Measurements from ENCODE around the gene GRM8. TPM values are rescaled to one million over a fixed set of nuclear protein-coding genes. Genes with fewer than 3 reads are reported as not detected.

Gene GRM8
- not detected for total RNA-seq

DNA sequence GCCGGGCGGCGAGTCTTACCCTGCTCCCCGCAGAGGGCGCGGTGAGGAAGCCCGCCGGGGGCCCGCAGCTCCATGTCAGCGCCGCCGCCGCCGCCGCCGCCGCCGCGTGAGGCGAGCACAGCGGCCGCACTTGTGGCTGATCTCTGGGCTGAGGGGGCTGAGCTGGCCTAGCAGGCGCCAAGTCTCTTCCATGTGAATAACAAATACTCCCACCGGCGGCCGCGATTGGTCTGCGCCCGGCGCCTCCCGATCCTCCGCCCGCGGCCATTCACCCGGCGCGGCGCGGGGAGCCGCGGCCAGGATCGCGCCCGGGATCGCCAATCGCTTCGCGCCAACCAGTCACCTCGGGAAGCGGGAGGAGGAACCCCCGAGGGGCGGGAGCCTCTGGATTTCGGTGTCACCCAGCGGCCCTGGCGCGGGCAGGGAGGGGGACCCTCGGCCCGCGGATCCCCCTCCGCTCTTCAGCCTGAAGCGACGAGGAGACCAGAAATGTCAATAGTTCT is at the start of gene GRM8:
GRM8 (minus strand) TSS at position 164 of the 503 bp plus-strand sequence.
- POLR2A ChIA-PET = no interaction called here
- peaks cover 72% of the 10 kb centered on the region for H3K27me3 Mint-ChIP-seq

DNA sequence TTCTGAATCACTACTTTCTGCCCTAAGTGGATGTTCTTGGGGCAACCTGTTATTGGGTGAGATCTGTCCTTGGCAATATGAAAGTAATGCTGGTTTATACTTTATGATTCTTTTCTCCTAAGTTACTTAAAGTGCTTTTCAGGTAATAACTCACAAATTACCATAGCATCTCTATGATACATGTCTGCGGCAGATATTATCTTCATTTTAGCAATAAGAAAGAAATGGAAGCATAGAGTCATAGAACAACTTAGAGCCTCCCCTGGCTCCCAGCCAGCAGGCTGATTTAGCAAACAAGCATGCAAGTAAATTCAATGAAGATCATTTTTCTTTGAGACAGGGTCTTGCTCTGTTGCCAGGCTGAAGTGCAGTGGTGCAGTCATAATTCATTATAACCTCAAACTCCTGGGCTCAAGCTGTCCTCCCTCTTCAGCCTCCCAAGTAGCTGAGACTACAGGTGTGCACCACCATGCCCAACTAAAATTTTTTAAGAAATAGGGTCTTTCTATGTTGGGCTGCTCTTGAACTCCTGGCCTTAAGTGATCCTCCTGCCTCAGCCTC is 38.1 kb upstream of the GRM8 start:
- ChIA-PET CTCF (no interaction called here), POLR2A (no interaction called here)
- Mint-ChIP-seq H3K36me3 (ENCODE audit: low read depth) (no peaks in the 10 kb centered on the region), H3K4me1 (no peaks in the 10 kb centered on the region), H3K9me3 (no peaks in the 10 kb centered on the region), H3K4me3 (no peak overlapping the region), H3K27me3 (peaks cover 5% of the 10 kb centered on the region), H3K27ac (no peak overlapping the region)
- DNase-seq = no peak

More for the DNA sequence above, at the start of gene GRM8:
- H3K9me3 Mint-ChIP-seq = no peaks in the 10 kb centered on the region
- DNase-seq = no peak
- no peak within 1 kb of the TSS for H3K27ac Mint-ChIP-seq
- H3K4me3 Mint-ChIP-seq = peak within 1 kb of the TSS; percentile 76
- no peaks in the 10 kb centered on the region for H3K36me3 Mint-ChIP-seq (ENCODE audit: low read depth)
- CTCF ChIA-PET = interaction anchor here (0.6 to 2.2 kb wide), 6 partner anchors 8 to 450 kb away, joined by 3 to 11 read pairs (median 5); no protein-coding TSS in a partner anchor
- H3K4me1 Mint-ChIP-seq = peaks cover 12% of the 10 kb centered on the region

DNA sequence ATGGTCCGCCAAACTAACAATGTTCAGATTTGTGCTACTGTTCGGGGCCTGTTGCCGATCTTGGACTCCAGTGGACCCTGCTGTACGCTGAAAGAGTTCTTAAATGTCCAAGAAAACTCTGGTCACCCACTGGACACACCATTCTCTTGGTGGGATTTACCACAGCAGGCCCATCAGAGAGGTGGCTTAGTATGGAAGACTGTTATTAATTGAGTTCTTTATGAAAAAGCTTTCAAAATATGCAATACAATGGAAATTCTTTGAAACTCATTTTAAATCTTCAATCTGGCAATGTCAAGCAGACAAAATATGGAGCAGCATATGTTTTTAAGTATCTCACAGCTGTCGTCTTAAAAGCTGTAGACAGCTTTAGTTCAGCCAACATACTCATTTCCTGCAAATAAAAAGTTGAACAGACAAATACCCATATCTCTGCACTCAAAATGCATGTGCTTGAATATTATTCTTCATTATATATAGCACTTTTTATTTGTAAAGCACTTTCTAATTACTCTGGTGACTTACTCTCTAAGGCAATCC is 37.4 kb upstream of the GRM8 start:
- no peaks in the 10 kb centered on the region for H3K4me1 Mint-ChIP-seq
- POLR2A ChIA-PET = no interaction called here
- H3K9me3 Mint-ChIP-seq = no peaks in the 10 kb centered on the region
- CTCF ChIA-PET = no interaction called here
- peaks cover 1% of the 10 kb centered on the region for H3K27me3 Mint-ChIP-seq
- no peak overlapping the region for H3K4me3 Mint-ChIP-seq
- no peaks in the 10 kb centered on the region for H3K36me3 Mint-ChIP-seq (ENCODE audit: low read depth)
- H3K27ac Mint-ChIP-seq = no peak overlapping the region
- DNase-seq = no peak

DNA sequence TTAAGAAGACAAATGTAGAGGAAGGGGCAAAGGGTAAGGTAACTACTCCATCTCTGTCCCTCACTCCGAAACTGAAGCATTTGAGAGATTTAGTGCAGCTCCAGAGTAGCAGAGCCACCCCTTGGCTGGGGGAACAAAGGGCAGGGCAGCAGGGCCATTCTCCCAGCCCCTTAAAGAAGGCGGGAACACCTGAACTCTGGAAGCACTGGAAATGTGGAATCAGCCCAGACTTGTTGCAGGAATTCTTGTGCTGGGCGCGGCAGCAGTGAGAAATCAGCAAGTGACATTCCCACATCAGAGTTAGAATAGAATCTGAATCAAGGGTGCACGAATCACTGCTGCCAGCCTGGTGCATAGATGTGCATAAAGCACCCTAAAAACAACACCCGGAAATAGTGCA is 34.4 kb upstream of the GRM8 start:
- DNase-seq = no peak
- Mint-ChIP-seq H3K4me3 (no peak overlapping the region), H3K36me3 (ENCODE audit: low read depth) (no peaks in the 10 kb centered on the region), H3K27ac (no peak overlapping the region), H3K27me3 (peaks cover 5% of the 10 kb centered on the region), H3K9me3 (no peaks in the 10 kb centered on the region), H3K4me1 (no peaks in the 10 kb centered on the region)
- ChIA-PET POLR2A (no interaction called here), CTCF (no interaction called here)

DNA sequence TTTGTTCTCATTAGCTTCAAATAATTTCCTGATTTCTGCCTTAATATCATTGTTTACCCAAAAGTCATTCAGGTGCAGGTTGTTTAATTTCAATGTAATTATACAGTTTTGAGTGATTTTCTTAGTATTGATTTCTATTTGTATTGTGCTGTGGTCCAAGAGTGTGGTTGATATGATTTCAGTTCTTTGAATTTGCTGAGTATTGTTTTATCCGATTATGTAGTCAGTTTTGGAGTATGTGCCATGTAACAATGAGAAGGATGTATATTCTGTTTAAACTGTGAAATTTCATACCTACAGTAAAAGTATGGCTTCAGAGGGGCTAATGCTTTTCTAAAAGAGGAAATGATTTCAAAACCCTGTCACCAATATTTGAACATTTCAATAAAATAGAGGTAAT is 17.4 kb upstream of the GRM8 start:
- no peaks in the 10 kb centered on the region for H3K36me3 Mint-ChIP-seq (ENCODE audit: low read depth)
- no peaks in the 10 kb centered on the region for H3K4me1 Mint-ChIP-seq
- no peak for DNase-seq
- peaks cover 28% of the 10 kb centered on the region for H3K27me3 Mint-ChIP-seq
- no peak overlapping the region for H3K27ac Mint-ChIP-seq
- ChIA-PET POLR2A (no interaction called here), CTCF (no interaction called here)
- no peak overlapping the region for H3K4me3 Mint-ChIP-seq
- H3K9me3 Mint-ChIP-seq = no peaks in the 10 kb centered on the region

DNA sequence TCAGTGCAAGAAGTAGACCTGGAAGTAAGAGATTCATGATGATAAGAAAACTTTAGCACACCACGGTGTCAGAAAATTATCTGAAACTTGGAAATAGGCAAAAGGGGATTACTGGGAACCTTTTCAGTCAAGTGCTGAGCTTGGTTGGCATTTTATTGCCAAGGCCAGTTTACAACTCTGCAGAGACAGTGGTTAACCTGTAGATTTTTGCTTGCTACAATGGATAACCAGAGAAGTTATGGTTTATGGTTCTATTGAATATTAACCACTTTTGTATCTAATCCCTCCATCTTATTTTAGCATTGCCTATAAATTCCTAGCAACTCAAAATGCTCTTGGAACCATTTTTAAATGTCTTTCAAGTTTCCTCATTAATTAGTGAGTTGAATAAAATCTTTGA is 13.3 kb upstream of the GRM8 start:
- POLR2A ChIA-PET = no interaction called here
- peaks cover 50% of the 10 kb centered on the region for H3K27me3 Mint-ChIP-seq
- CTCF ChIA-PET = no interaction called here
- no peak for DNase-seq
- no peak overlapping the region for H3K27ac Mint-ChIP-seq
- no peak overlapping the region for H3K4me3 Mint-ChIP-seq
- H3K36me3 Mint-ChIP-seq (ENCODE audit: low read depth) = no peaks in the 10 kb centered on the region
- H3K9me3 Mint-ChIP-seq = no peaks in the 10 kb centered on the region
- H3K4me1 Mint-ChIP-seq = no peaks in the 10 kb centered on the region

DNA sequence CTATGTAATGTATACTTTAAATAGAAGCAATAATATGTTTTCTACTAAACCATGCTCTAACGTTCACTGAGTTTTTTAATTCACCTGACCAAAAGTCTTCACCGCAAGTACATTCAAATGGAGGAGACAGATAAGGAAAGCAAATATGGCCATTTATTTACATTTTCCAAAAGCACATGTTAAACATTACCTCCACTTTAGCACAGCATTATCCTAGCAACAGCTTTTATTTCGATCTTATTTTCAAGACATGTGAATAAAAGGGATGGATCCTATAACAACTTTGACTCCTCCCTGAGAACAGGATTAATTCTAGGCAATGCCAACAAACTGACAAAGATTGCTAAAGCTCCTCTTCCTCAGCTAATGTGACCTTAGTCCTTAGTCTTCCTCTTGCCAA is 11.5 kb upstream of the GRM8 start:
- no peak for DNase-seq
- Mint-ChIP-seq H3K9me3 (peaks cover 2% of the 10 kb centered on the region), H3K4me3 (no peak overlapping the region), H3K27me3 (peaks cover 50% of the 10 kb centered on the region), H3K36me3 (ENCODE audit: low read depth) (no peaks in the 10 kb centered on the region), H3K4me1 (no peaks in the 10 kb centered on the region), H3K27ac (no peak overlapping the region)
- POLR2A ChIA-PET = no interaction called here
- CTCF ChIA-PET = no interaction called here

DNA sequence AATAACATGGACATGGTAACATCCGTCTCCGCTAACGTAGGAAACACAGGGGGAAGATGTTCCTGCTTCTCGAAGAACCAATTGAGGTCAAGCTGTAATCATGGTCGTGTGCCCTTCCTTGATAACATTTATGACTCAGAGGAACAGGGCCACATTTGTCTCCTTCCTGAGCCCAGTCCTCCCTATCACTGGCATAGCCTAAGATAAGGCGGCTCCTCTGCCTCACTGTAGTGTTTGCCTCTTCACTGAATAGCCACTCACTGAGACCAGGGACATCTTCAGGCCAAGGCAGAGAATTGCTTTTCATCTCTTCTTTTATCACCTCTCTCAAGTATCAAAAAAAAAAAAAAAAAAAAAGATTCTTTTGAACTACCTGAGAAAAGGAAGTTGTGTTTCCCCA is 5.4 kb upstream of the GRM8 start:
- Mint-ChIP-seq H3K36me3 (ENCODE audit: low read depth) (no peaks in the 10 kb centered on the region), H3K27ac (no peak overlapping the region), H3K27me3 (peaks cover 60% of the 10 kb centered on the region), H3K4me3 (no peak overlapping the region), H3K9me3 (peaks cover 2% of the 10 kb centered on the region), H3K4me1 (peaks cover 2% of the 10 kb centered on the region)
- CTCF ChIA-PET = no interaction called here
- POLR2A ChIA-PET = no interaction called here
- no peak for DNase-seq

DNA sequence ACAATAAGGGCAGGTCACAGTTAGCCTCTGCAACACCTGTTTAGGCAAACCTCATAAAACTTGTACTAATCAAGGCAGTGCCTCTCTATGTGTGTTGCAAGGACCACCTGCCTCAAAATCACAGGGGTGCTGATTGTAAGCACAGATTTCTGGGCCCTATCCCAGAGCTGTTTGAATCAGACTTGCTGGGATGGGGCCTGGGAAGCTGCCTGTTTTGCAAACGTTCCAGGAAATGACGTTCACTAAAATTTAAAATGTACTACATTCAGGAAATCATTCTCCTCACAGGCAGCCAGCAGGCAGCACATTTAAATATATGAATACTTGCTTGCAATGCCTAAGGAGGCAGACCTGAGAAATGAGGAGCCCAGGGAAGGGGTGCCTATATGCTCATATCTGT is 4.3 kb upstream of the GRM8 start:
- Mint-ChIP-seq H3K27me3 (peaks cover 57% of the 10 kb centered on the region), H3K27ac (no peak overlapping the region), H3K4me3 (no peak overlapping the region), H3K4me1 (peaks cover 8% of the 10 kb centered on the region), H3K36me3 (ENCODE audit: low read depth) (no peaks in the 10 kb centered on the region), H3K9me3 (peaks cover 2% of the 10 kb centered on the region)
- no peak for DNase-seq
- ChIA-PET POLR2A (no interaction called here), CTCF (interaction anchor here (1.2 kb wide), 1 partner anchor 454 kb away, joined by 3 read pairs; no protein-coding TSS in a partner anchor)

DNA sequence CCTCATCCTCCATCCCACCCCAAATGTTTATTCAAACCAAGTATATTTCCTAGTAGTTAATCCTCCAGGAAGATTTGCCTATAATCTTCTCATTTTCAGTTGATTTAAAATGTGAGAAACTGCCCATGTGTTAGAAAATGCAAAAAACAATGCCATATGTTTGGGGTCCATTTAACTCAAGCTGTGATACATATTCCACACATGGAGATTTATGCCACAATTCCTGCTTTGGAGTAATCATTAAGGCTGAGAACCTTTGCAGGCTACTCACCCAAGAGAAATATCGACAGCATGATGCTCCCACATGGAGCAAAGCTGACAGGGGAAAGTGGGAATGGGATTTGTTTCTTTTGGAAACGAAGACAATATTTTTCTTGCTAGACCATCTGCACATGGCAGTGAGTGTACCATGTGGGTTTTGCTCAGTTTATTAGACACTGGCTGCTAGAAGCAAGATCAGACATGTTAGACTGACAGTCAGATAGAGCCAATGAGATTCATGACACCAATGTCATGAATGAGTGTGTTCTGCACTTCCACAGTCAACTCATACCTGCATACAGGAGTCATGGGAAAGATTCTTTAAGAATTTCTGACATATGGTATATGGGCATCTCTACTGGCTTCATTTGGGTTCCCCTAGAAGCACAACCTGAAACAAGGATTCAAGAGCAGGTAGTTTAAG is 3.4 kb upstream of the GRM8 start:
- DNase-seq = no peak
- H3K9me3 Mint-ChIP-seq = peaks cover 2% of the 10 kb centered on the region
- no peak overlapping the region for H3K4me3 Mint-ChIP-seq
- H3K27ac Mint-ChIP-seq = no peak overlapping the region
- POLR2A ChIA-PET = no interaction called here
- H3K4me1 Mint-ChIP-seq = peaks cover 12% of the 10 kb centered on the region
- H3K27me3 Mint-ChIP-seq = peaks cover 58% of the 10 kb centered on the region
- CTCF ChIA-PET = no interaction called here
- H3K36me3 Mint-ChIP-seq (ENCODE audit: low read depth) = no peaks in the 10 kb centered on the region

DNA sequence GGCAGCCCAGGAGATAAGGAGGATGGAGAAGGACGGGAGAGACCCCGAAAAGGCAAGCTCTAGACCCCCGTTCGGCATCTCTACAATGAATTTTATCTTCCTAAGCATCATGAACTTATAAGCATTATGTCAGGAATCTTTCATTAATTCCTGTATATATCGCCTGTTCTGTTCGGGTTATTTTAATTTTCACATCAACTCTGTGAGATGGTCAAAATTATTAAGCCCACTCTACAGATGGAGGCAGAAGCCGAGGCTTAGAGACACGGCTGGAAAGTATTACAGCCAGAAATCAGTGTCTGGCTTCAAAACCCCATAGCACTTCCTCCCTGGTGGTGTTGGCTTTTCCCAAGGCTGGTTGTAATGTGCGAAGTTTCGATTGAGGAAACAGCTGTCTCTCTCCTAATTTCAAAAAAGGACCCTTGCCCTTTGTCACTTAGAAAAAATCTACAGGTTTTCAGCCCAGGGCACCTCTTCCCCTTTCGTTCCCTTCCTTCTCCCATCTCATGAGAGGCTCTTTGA is 1.5 kb upstream of the GRM8 start:
- H3K4me1 Mint-ChIP-seq = peaks cover 12% of the 10 kb centered on the region
- H3K36me3 Mint-ChIP-seq (ENCODE audit: low read depth) = no peaks in the 10 kb centered on the region
- peaks cover 69% of the 10 kb centered on the region for H3K27me3 Mint-ChIP-seq
- no peak for DNase-seq
- no peak overlapping the region for H3K27ac Mint-ChIP-seq
- H3K9me3 Mint-ChIP-seq = no peaks in the 10 kb centered on the region
- ChIA-PET POLR2A (no interaction called here), CTCF (interaction anchor here (1.0 to 2.2 kb wide), 9 partner anchors 9 to 451 kb away, joined by 3 to 11 read pairs (median 4); no protein-coding TSS in a partner anchor)
- peak overlapping the region; percentile 76 for H3K4me3 Mint-ChIP-seq

DNA sequence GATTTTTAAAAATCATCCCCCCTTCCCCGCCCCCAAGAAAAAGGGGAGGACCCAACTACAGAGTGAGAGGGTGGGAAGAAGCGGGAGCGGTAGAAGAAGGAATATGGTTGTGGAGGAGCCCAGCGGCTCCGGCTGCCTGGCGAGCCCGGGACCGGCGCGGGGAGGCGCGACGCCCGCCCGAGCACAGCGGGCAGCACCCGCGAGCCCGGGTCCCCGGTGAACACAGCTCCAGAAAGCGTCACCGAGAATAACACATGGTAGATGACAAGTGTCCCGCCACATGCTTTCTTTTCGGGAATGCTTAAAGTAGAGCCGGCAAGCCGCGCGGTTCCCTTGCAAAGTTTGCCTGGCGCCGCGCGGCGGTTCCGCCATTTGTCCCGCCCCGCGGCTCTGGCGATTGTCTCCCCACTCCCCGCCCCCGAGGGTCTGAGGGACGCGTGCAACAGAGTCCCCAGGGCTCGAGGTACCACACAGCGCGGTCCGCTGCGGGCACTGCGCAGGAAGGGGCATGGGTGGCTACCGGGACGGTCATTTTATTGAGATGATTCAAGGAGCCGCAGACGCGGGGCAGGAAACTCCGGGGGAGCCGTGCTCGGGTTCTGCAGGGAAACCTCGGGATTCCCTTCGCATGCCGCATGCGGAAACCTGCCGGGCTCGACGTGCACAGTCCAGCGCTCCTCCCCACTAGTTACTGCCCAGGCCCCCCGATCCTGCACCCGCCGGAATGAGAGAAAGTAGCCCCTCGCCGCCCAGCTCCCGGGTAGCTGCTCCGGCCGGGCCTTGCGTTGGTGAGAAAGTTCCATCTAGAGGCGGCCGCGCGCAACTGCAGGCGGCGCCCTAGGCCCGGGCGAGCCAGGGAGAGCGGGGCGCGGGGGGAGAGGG is 781 bp upstream of the GRM8 start:
- peak; percentile 54 for DNase-seq
- H3K9me3 Mint-ChIP-seq = no peaks in the 10 kb centered on the region
- no peaks in the 10 kb centered on the region for H3K36me3 Mint-ChIP-seq (ENCODE audit: low read depth)
- peak overlapping the region; percentile 76 for H3K4me3 Mint-ChIP-seq
- ChIA-PET POLR2A (no interaction called here), CTCF (interaction anchor here (1.0 to 2.2 kb wide), 10 partner anchors 9 to 450 kb away, joined by 3 to 11 read pairs (median 4); no protein-coding TSS in a partner anchor)
- H3K4me1 Mint-ChIP-seq = peaks cover 12% of the 10 kb centered on the region
- peaks cover 69% of the 10 kb centered on the region for H3K27me3 Mint-ChIP-seq
- H3K27ac Mint-ChIP-seq = no peak overlapping the region

DNA sequence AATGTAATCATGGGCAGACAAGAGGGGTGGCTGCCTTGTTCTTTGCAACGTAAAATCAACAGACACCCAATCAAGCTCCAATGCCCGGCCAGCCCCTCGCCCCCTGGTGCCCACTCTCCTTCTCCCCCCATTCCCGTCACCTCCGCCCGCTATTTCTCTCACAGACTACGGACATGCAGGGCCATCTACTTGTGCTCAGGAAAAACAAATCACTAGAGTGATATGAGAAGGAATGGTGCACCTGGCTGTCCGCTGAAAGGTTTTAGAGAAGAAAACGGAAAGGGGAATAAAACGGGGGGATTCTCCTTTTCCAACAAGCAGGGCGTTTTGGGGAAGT is 396 bp downstream of the GRM8 start:
- CTCF ChIA-PET = interaction anchor here (0.6 kb wide), 1 partner anchor 40 kb away, joined by 4 read pairs; no protein-coding TSS in a partner anchor

More for the DNA sequence above, 396 bp downstream of the GRM8 start:
- peak overlapping the region; percentile 56 for H3K4me3 Mint-ChIP-seq
- POLR2A ChIA-PET = no interaction called here
- H3K4me1 Mint-ChIP-seq = peaks cover 12% of the 10 kb centered on the region
- no peak for DNase-seq
- no peaks in the 10 kb centered on the region for H3K9me3 Mint-ChIP-seq
- H3K36me3 Mint-ChIP-seq (ENCODE audit: low read depth) = no peaks in the 10 kb centered on the region
- no peak overlapping the region for H3K27ac Mint-ChIP-seq
- peaks cover 74% of the 10 kb centered on the region for H3K27me3 Mint-ChIP-seq

All from activated CD4-positive, alpha-beta memory T cell treated with anti-CD3 and anti-CD28 coated beads, Interleukin-2, amount 10 ng/mL, durations not matched to agents 7 days and 5 days (primary cell).